ENCODE data around the gene LGALS8.

- no peak for TF ChIP-seq CTCF (IDR thresholded peaks at IDR 0.05; ENCODE audit: insufficient read depth, low read length)
- TF ChIP-seq POLR2AphosphoS5 (IDR thresholded peaks at IDR 0.05; ENCODE audit: low read depth), result no peak
- TF ChIP-seq REST (IDR thresholded peaks at IDR 0.05; ENCODE audit: insufficient replicate concordance, low read depth), result no peak
- no peak for TF ChIP-seq GABPA (IDR thresholded peaks at IDR 0.05; ENCODE audit: low read depth)
Observed at GRCh38 chr1:236561976-236562375, 38.2 kb downstream of the LGALS8 start.

All from HL-60 (cell line).